Peyer's patch (tissue), 4 donors: ENCODE measurements around the gene DNM3.

Source experiments
- POLR2A ChIP-seq, 2 donors: fragments of 450-650 bp; IDR thresholded peaks; one replicate each; pipeline ENCODE4 v1.5.1; 2017; ENCODE audit warnings: antibody characterized with exemption in 2 of 2, mild to moderate bottlenecking in 2 of 2, moderate library complexity in 2 of 2
- TF ChIP-seq, protein P1 (sequence below), 6 experiments: fragments of 450-650 bp in 4 of 6; fragments of 200-600 bp in 2 of 6; sonication (generic) in 1 of 6; IDR thresholded peaks; one replicate each; pipeline ENCODE4 v1.5.1; 2017 to 2019; ENCODE audit warnings: antibody characterized with exemption in 6 of 6, mild to moderate bottlenecking in 3 of 6, moderate library complexity in 1 of 6

DNA sequence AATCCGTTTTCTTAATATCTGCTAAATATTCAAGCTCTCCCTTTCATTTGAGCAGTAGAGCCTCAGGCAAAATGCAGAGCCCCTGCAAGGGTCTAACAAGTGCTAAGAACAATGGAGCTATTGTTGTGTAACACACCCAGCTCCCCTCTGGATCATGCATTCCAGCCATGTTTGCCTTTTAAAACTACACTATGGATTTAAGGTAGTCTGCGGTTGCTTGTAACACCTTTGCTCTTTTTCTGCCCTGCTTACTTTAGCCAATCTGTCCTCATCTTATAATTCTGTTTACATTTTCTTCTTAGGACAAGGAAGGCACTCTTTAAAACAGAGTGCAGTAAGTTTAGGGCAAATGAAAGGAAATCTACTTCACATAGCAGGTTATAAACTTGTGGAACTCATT lies 519.2 kb downstream of the DNM3 start:
- no peak for TF ChIP-seq POLR2A (IDR thresholded peaks at IDR 0.05)
- TF ChIP-seq, protein P1, sequence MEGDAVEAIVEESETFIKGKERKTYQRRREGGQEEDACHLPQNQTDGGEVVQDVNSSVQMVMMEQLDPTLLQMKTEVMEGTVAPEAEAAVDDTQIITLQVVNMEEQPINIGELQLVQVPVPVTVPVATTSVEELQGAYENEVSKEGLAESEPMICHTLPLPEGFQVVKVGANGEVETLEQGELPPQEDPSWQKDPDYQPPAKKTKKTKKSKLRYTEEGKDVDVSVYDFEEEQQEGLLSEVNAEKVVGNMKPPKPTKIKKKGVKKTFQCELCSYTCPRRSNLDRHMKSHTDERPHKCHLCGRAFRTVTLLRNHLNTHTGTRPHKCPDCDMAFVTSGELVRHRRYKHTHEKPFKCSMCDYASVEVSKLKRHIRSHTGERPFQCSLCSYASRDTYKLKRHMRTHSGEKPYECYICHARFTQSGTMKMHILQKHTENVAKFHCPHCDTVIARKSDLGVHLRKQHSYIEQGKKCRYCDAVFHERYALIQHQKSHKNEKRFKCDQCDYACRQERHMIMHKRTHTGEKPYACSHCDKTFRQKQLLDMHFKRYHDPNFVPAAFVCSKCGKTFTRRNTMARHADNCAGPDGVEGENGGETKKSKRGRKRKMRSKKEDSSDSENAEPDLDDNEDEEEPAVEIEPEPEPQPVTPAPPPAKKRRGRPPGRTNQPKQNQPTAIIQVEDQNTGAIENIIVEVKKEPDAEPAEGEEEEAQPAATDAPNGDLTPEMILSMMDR (IDR thresholded peaks at IDR 0.05), result no peak
